HG02970 (cell line): Measurements from ENCODE around the gene CRISPLD2.

Experiments
- ATAC-seq: cut with Tn5 transposase; IDR thresholded peaks from one replicate; pipeline ENCODE4 v1.9.1; 2021; ENCODE audit warnings: mild to moderate bottlenecking, moderate library complexity, moderate number of reproducible peaks; ENCODE audit not compliant: unreplicated experiment, low FRiP score

Gene CRISPLD2

GRCh38 chr16:84879569-84880487 lies 60.0 kb downstream of the CRISPLD2 start:
- ATAC-seq, result no peak

- ATAC-seq, result no peak
Measured at GRCh38 chr16:84881702-84882521, 62.1 kb downstream of the CRISPLD2 start.

DNA sequence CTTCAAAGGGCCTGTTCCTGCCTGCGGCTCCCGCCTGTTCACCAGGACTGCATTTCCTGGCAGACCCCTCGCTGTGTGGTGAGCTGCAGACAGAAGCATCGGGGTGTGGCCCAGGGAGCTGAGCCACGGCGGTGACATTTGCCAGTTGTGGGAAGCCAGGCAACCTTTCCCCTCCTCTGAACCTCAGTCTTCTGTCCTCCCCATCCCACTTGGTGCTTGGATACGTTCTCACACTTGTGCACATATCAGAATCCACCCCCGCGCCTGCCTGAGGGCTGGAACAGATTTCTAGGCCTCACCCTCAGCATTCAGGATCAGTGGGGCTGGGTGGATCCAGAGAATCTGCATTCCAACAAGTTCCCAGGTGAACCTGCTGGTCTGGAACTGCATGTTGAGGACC lies 63.5 kb downstream of the CRISPLD2 start:
- ATAC-seq, result no peak

GRCh38 chr16:84884246-84884595 lies 64.4 kb downstream of the CRISPLD2 start:
- ATAC-seq, result no peak

GRCh38 chr16:84884596-84885341 lies 65.0 kb downstream of the CRISPLD2 start:
- no peak for ATAC-seq

DNA sequence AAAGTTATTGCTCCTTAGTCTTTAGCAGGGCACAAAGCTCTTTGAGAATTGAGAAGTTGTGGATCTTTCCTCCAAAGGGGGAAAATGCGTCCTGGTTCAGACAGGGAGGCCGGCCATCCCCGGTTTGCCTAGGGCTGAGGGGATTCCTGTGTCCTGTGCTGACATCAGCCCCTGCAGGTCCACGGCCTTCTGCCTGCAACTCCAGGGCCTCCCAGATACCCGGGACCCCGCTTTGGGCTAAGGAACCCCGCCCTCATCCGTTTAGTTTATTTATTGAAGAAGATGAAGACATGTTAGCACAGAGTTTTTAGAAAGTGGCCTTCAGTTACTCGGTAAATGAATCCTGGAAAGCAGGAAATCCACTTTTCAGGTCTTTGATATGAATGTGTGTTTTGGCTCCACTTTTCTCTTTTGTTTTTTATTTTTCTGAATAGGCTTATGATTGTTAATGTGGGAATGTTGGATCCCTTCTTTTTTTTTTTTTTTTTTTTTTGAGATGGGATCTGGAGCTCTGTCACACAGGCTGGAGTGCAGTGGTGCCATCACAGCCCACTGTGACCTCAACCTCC lies 65.6 kb downstream of the CRISPLD2 start:
- ATAC-seq, result no peak

DNA sequence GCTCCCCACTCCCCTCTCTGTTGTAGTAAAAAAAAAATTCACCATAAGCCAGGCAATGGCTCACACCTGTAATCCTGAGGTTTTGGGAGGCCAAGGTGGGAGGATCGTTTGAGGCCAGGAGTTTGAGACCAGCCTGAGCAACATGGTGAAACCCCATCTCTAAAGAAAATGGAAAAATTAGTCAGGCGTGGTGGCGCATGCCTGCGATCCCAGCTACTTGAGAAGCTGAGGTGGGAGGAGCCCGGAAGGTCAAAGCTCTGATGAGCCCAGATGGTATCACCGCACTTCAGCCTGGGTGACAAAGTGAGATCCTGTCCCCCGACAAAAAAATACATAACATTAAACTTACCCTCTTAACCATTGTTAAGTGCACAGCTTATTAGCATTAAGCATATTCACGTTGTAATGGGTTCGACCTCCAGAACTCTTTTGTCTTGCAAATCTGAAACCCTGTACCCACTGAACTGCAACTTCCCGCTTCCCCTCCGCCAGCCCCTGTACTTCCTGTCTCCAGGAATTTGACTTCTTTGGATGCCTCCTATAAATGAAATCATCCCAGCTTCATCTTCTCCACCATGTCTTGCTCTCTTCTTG lies 66.8 kb downstream of the CRISPLD2 start:
- no peak for ATAC-seq

- no peak for ATAC-seq
Measured at GRCh38 chr16:84887207-84887606, 67.4 kb downstream of the CRISPLD2 start.

GRCh38 chr16:84888450-84888849 lies 68.7 kb downstream of the CRISPLD2 start:
- ATAC-seq, result no peak

DNA sequence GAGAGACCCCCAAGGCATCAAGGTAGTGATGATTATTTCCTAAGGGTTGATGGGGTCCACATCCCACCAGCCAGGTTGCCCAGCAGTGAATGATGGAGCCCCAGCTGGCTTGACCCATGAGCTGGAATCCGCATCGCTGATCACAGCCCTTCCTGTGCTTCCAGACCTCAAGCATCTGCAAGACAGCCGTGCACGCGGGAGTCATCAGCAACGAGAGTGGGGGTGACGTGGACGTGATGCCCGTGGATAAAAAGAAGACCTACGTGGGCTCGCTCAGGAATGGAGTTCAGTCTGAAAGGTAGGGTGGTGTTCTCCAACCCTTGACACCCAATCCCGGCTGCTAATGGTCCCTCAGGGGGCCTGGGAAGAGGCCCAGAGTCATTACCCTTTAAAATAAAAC lies 69.3 kb downstream of the CRISPLD2 start:
- ATAC-seq, result no peak

- no peak for ATAC-seq
Measured at GRCh38 chr16:84890427-84890826, 70.6 kb downstream of the CRISPLD2 start.

GRCh38 chr16:84891149-84891795 lies 71.5 kb downstream of the CRISPLD2 start:
- no peak for ATAC-seq

GRCh38 chr16:84892097-84892496 lies 72.3 kb downstream of the CRISPLD2 start:
- no peak for ATAC-seq

DNA sequence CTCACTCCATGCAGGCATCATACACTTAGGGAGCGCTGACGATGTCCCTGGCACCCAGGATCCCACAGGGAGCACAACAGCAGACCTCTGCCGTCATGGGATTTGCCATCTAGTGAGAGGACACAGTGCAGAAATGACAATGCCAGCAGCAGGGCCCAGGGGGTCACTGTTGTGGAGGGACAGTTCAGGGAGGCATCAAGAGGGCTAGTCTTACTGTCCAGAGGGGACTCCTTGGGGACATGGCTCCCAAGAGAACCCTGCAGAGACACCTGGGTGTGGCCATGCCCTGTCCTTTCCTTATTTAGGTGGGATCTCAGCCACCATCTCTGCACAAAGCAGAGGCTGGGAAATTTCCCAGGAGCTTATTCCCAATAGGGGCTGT lies 73.7 kb downstream of the CRISPLD2 start:
- no peak for ATAC-seq

DNA sequence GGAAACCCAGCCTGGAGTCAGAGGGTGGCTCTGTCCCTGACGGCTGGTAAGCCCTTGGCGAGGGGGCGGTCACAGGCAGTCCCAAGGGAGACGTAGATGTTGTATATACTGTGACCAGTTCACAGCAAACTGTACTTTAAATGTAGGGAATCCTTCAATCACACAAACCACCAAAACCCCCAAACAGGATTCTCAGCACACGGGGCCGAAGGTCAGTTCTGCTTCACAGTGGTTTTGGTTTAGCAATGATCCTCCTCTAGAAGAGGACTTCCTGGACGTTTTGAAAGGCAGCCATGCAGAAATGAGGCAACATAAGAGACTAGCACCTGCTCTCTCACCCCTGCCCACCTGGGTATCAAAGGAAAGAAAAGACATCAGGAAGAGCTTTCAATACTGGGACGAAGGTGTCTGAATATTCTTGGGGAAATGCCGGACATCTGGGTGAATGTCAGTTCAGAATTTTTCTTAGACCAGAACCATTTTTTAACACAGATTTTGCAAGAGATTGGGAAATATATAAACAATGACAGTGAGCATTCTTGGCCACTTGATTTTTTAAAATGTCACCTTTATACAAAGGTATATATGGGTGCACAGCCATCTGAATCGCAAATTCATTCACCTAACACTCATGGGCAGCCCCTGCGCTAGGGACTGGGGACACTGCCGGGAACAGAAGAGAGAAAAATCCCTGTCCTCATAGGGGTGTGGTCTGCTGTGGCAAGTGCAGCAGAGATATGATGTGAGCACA lies 74.2 kb downstream of the CRISPLD2 start:
- ATAC-seq, result no peak

- no peak for ATAC-seq
Measured at GRCh38 chr16:84895016-84895415, 75.2 kb downstream of the CRISPLD2 start.

DNA sequence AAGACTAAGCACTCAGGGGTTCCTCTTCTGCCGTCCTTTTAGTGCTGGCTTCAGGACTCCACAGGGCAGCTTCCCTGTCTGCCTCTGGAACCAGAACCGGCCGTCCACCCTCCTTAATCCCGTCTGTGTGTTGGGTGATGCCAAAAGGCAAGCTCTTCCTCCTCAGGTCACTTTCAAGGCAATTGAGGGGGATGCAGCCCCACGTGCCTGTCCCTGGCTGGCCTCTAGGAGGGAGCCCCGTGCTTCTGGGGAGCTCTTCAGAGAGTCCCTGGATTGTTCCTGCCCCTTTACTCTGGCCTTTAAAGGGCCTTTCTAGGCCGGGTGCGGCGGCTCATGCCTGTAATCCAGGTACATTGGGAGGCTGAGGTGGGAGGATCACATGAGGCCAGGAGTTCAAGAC lies 77.1 kb downstream of the CRISPLD2 start:
- no peak for ATAC-seq

GRCh38 chr16:84897911-84898377 lies 78.2 kb downstream of the CRISPLD2 start:
- no peak for ATAC-seq

- ATAC-seq, result no peak
Measured at GRCh38 chr16:84898447-84898846, 78.7 kb downstream of the CRISPLD2 start.
